Measurements from ENCODE around the gene HAPSTR1. TPM values are rescaled to one million over a fixed set of nuclear protein-coding genes. Genes with fewer than 3 reads are reported as not detected.

The HAPSTR1 gene
- total and polyA plus RNA-seq, 2 of the 8 experiments (the other 6 are each of a cell fraction or from before 2014, with no cell fraction given), result 11.9 to 66.1 TPM

GRCh38 chr16:9082422-9082821, 9.0 kb upstream of the HAPSTR1 start (continued):
- TF ChIP-seq CHD7 (IDR thresholded peaks at IDR 0.05; ENCODE audit: insufficient replicate concordance, low read length) (no peak), ATF2 (IDR thresholded peaks at IDR 0.05; ENCODE audit: low read length) (no peak), SP4 (IDR thresholded peaks at IDR 0.05; ENCODE audit: low read length) (no peak), KDM1A (IDR thresholded peaks at IDR 0.05; ENCODE audit: borderline replicate concordance, low read length) (no peak), HDAC2 (IDR thresholded peaks at IDR 0.05; ENCODE audit: borderline replicate concordance in 1 of 2, low read depth in 2 of 2, low read length in 2 of 2) (no peak), CEBPB (IDR thresholded peaks at IDR 0.05; ENCODE audit: low read depth, low read length) (no peak), RAD21 (IDR thresholded peaks at IDR 0.05 in 1 of 2, conservative IDR thresholded peaks at IDR 0.05 in 1 of 2; ENCODE audit: low read depth in 2 of 2, low read length in 2 of 2) (no peak), CHD2 (IDR thresholded peaks at IDR 0.05; ENCODE audit: low read length) (no peak), TBP (IDR thresholded peaks at IDR 0.05; ENCODE audit: low read depth, low read length) (no peak)

All from H1 (cell line).